Transverse colon (tissue), 4 donors: Measurements from ENCODE around the gene TMEM239. TPM values are rescaled to one million over a fixed set of nuclear protein-coding genes. Genes with fewer than 3 reads are reported as not detected.

Source experiments
- DNase-seq: peaks from one replicate; pipeline ENCODE4 v3.0.0-alpha.2; 2019
- H3K27ac ChIP-seq, 4 donors: fragments of 200-600 bp; sonication (generic); 2 replicates each; pipeline ENCODE4 v1.5.1; 2016 to 2018; ENCODE audit warnings: inconsistent platforms in 4 of 4
- H3K27me3 ChIP-seq: fragments of 200-600 bp; sonication (generic); 2 replicates; pipeline ENCODE4 v1.5.1; 2017; ENCODE audit warnings: inconsistent platforms
- H3K36me3 ChIP-seq, 4 donors: fragments of 200-600 bp; sonication (generic); 2 replicates each; pipeline ENCODE4 v1.5.1; 2017 to 2019; ENCODE audit warnings: inconsistent platforms in 4 of 4
- H3K4me1 ChIP-seq, 4 donors: fragments of 200-600 bp; sonication (generic); 2 replicates each; pipeline ENCODE4 v1.5.1; 2017 to 2020; ENCODE audit warnings: inconsistent platforms in 4 of 4
- H3K4me3 ChIP-seq, 4 donors: fragments of 200-600 bp; sonication (generic); 1 replicate in 1 of 4; 2 replicates in 3 of 4; pipeline versions ENCODE4 v1.5.1 to v1.6.1; 2017 to 2019; ENCODE audit warnings: inconsistent platforms in 4 of 4
- H3K9me3 ChIP-seq, 2 donors: fragments of 200-600 bp; sonication (generic); 2 replicates each; pipeline ENCODE4 v1.5.1; 2017 to 2019; ENCODE audit warnings: inconsistent platforms in 2 of 2
- EP300 ChIP-seq: sonication (generic); formaldehyde crosslinking; IDR thresholded peaks from one replicate; pipeline ENCODE4 v1.6.1; 2017; ENCODE audit warnings: antibody characterized with exemption, low read depth
- POLR2A ChIP-seq: fragments of 450-650 bp; IDR thresholded peaks from one replicate; pipeline ENCODE4 v1.6.1; 2016; ENCODE audit warnings: antibody characterized with exemption, mild to moderate bottlenecking, moderate library complexity
- POLR2AphosphoS5 ChIP-seq, 3 donors: sonication (generic); formaldehyde crosslinking; IDR thresholded peaks; one replicate each; pipeline ENCODE4 v1.6.1; 2016; ENCODE audit warnings: antibody characterized with exemption in 3 of 3
- WGBS, 2 donors: methylation state at CpG; one replicate each; pipeline ENCODE4 v1.1.5; 2018; ENCODE audit warnings: low coverage in 1 of 2; 5-methylcytosine and 5-hydroxymethylcytosine counted together
- in situ Hi-C, 4 donors: fragments of 200-750 bp; cut with MboI; loops; one replicate each; pipeline versions ENCODE4 v1.15.0 to v1.15.1; 2017; ENCODE audit warnings: low sequenced_read_pairs in 3 of 4, low pct_ligation_motif_present in 1 of 4, low pct_unique_long_range_greater_than_20kb in 1 of 4
- intact Hi-C: fragments of 100-400 bp; cut with DNase I; formaldehyde crosslinking; loops from one replicate; pipeline ENCODE4 v1.15.1; 2023; ENCODE audit warnings: low total_unique reads
- total RNA-seq, 4 donors: library from RNA; depleted of rRNA; stranded (reverse); fragments of >200 nt; gene quantifications; one replicate each; pipeline ENCODE4 v1.1.0, GENCODE V29; 2016
- TF ChIP-seq, protein P1 (sequence below), 5 experiments: fragments of 200-600 bp in 3 of 5; fragments of 450-650 bp in 2 of 5; sonication (generic) in 3 of 5; IDR thresholded peaks; 1 replicate in 2 of 5; 2 replicates in 3 of 5; pipeline ENCODE4 v1.5.1; 2016 to 2017; ENCODE audit warnings: antibody characterized with exemption in 5 of 5, inconsistent platforms in 3 of 5, mild to moderate bottlenecking in 2 of 5, moderate library complexity in 1 of 5

Gene TMEM239
- total RNA-seq, 4 donors from 2014 or later = not detected

DNA sequence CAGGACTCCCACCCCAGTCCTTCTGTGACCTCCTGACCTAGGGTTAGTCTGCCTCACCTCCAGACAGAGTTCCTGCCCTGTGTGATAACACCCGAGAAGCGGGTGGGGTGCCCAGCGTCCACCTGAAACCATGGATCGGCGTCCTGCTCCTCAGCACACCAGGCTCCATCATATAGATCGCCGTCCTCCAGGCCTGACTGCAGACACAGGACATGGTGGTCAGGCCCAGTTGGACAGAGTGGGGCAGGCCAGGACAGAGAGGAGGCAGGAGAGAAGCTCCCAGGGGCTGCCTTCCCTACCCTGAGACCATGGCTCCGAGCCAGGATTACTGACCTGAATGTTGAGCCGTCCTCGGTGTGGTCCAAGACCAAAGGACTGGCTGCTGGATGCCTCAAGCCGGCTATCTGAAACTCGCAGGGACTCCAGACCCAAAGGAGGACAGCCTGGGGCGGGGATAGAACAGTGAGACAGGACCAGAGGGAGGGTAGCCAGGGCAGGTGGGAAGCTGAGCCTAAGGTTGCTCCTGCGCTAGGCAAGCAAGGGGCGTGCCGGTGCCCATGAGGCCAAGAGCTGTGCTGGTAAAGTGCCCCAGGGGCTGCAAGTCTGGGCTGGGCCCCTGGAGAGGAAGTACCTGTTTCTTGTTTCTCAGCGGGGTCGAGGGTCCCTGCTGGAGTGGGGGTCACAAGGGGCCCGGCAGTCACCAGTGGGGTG is 17.9 kb upstream of the TMEM239 start:
- no peak for TF ChIP-seq EP300
- TF ChIP-seq, protein P1, sequence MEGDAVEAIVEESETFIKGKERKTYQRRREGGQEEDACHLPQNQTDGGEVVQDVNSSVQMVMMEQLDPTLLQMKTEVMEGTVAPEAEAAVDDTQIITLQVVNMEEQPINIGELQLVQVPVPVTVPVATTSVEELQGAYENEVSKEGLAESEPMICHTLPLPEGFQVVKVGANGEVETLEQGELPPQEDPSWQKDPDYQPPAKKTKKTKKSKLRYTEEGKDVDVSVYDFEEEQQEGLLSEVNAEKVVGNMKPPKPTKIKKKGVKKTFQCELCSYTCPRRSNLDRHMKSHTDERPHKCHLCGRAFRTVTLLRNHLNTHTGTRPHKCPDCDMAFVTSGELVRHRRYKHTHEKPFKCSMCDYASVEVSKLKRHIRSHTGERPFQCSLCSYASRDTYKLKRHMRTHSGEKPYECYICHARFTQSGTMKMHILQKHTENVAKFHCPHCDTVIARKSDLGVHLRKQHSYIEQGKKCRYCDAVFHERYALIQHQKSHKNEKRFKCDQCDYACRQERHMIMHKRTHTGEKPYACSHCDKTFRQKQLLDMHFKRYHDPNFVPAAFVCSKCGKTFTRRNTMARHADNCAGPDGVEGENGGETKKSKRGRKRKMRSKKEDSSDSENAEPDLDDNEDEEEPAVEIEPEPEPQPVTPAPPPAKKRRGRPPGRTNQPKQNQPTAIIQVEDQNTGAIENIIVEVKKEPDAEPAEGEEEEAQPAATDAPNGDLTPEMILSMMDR (IDR thresholded peaks at IDR 0.05) = no peak
- TF ChIP-seq POLR2A = no peak
- no peak for TF ChIP-seq POLR2AphosphoS5 (IDR thresholded peaks at IDR 0.05)
- peaks cover 0 to 20% (median 16%) of the 10 kb centered on the region in 4 donors for H3K4me1 ChIP-seq
- intact Hi-C loops (loop anchor here (5.0 to 10.0 kb wide), 2 partner anchors 209 to 653 kb away; no protein-coding TSS in a partner anchor), in situ Hi-C loops (no loop called here)
- no peak for DNase-seq
- 42 to 90% methylated on average over 2 to 19 of the region's 19 CpGs for WGBS, 2 donors
- H3K27me3 ChIP-seq = peaks cover 60% of the 10 kb centered on the region
- H3K9me3 ChIP-seq = no peaks in the 10 kb centered on the region
- no peaks in the 10 kb centered on the region for H3K36me3 ChIP-seq
- no peak overlapping the region for H3K27ac ChIP-seq
- H3K4me3 ChIP-seq = no peak overlapping the region

- no peak overlapping the region for H3K4me3 ChIP-seq
- intact Hi-C loops (loop anchor here (5.0 to 10.0 kb wide), 2 partner anchors 208 to 654 kb away; no protein-coding TSS in a partner anchor), in situ Hi-C loops (no loop called here)
- H3K36me3 ChIP-seq = no peaks in the 10 kb centered on the region
- H3K27me3 ChIP-seq = peaks cover 64% of the 10 kb centered on the region
- H3K27ac ChIP-seq = no peak overlapping the region
- 63 to 84% methylated on average over 1 to 6 of the region's 6 CpGs for WGBS, 2 donors
- H3K9me3 ChIP-seq = no peaks in the 10 kb centered on the region
- DNase-seq = no peak
- TF ChIP-seq POLR2AphosphoS5 (IDR thresholded peaks at IDR 0.05) = no peak
- TF ChIP-seq, protein P1 (IDR thresholded peaks at IDR 0.05) = no peak
- TF ChIP-seq POLR2A = no peak
- TF ChIP-seq EP300 = no peak
- peaks cover 0 to 20% (median 16%) of the 10 kb centered on the region in 4 donors for H3K4me1 ChIP-seq
These were observed 17.4 kb upstream of the TMEM239 start for GRCh38 chr20:2798814-2799213.

DNA sequence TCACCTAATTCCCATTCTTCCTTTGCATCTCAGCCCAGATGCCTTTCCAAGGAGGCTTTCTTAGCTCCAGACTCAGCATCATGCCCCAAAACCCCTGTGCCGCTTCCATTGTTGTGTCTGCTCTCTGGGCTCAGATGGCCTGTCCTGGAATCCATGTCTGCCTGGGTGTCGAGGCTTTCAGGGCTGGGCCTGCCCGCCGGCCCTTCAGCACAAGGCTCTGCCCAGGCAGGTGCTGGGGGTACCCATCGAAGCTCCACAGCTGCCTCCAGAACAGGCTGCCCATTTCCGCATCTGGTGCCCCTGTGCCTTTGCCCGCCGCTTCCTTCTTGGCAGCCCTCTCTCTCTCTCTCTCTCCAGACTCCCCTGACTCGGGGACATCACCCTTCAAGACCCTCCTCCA is 16.9 kb upstream of the TMEM239 start:
- intact Hi-C loops = loop anchor here (5.0 to 10.0 kb wide), 2 partner anchors 208 to 654 kb away; no protein-coding TSS in a partner anchor
- Histone ChIP-seq H3K27me3 (peaks cover 69% of the 10 kb centered on the region), H3K9me3 (no peaks in the 10 kb centered on the region), H3K4me1 (peaks cover 0 to 20% (median 16%) of the 10 kb centered on the region in 4 donors), H3K36me3 (no peaks in the 10 kb centered on the region), H3K27ac (no peak overlapping the region), H3K4me3 (peak overlapping the region in 1 of 4 donors; percentile 38)
- TF ChIP-seq EP300 = no peak
- TF ChIP-seq POLR2AphosphoS5 (IDR thresholded peaks at IDR 0.05) = no peak
- TF ChIP-seq POLR2A = no peak
- TF ChIP-seq, protein P1 (IDR thresholded peaks at IDR 0.05) = no peak
- WGBS, 2 donors = 61 to 100% methylated on average over 1 to 9 of the region's 9 CpGs
- in situ Hi-C loops = no loop called here
- DNase-seq = no peak

GRCh38 chr20:2799688-2800520 is 16.3 kb upstream of the TMEM239 start:
- H3K4me3 ChIP-seq = peak overlapping the region in 2 of 4 donors; percentile 21 to 38
- no peak for DNase-seq
- H3K36me3 ChIP-seq = no peaks in the 10 kb centered on the region
- peaks cover 0 to 20% (median 16%) of the 10 kb centered on the region in 4 donors for H3K4me1 ChIP-seq
- H3K27ac ChIP-seq = no peak overlapping the region
- TF ChIP-seq POLR2AphosphoS5 (IDR thresholded peaks at IDR 0.05) (no peak), POLR2A (no peak), EP300 (no peak)
- TF ChIP-seq, protein P1 (IDR thresholded peaks at IDR 0.05) = no peak
- H3K27me3 ChIP-seq = peaks cover 75% of the 10 kb centered on the region
- no peaks in the 10 kb centered on the region for H3K9me3 ChIP-seq
- in situ Hi-C loops = no loop called here
- intact Hi-C loops = loop anchor here (5.0 to 10.0 kb wide), 2 partner anchors 207 to 655 kb away; no protein-coding TSS in a partner anchor
- 6 to 50% methylated on average over 1 to 54 of the region's 61 CpGs for WGBS, 2 donors
